Measurements from ENCODE around the gene DTX4.

DTX4 gene

GRCh38 chr11:59193587-59194130 is 21.7 kb downstream of the DTX4 start:
- DNase-seq, result no peak

- DNase-seq, result no peak
These were observed 23.7 kb downstream of the DTX4 start for GRCh38 chr11:59195586-59195985.

GRCh38 chr11:59196777-59197176 is 24.8 kb downstream of the DTX4 start:
- no peak for DNase-seq

GRCh38 chr11:59197991-59198390 is 26.1 kb downstream of the DTX4 start:
- DNase-seq, result no peak

- no peak for DNase-seq
These were observed 26.8 kb downstream of the DTX4 start for GRCh38 chr11:59198726-59199125.

GRCh38 chr11:59199546-59200422 is 27.9 kb downstream of the DTX4 start:
- DNase-seq, result no peak

- DNase-seq, result no peak
These were observed 28.5 kb downstream of the DTX4 start for GRCh38 chr11:59200423-59200746.

- no peak for DNase-seq
These were observed 29.4 kb downstream of the DTX4 start for GRCh38 chr11:59201353-59201752.

GRCh38 chr11:59204746-59205145 is 32.8 kb downstream of the DTX4 start:
- no peak for DNase-seq

GRCh38 chr11:59205648-59206047 is 33.7 kb downstream of the DTX4 start:
- no peak for DNase-seq

- DNase-seq, result no peak
These were observed 34.7 kb downstream of the DTX4 start for GRCh38 chr11:59206635-59207034.

GRCh38 chr11:59207988-59208451 is 36.1 kb downstream of the DTX4 start:
- no peak for DNase-seq

- no peak for DNase-seq
These were observed 37.0 kb downstream of the DTX4 start for GRCh38 chr11:59208956-59209355.

- no peak for DNase-seq
These were observed 40.3 kb downstream of the DTX4 start for GRCh38 chr11:59212222-59212621.

GRCh38 chr11:59212744-59213631 is 41.1 kb downstream of the DTX4 start, which contains the start of gene MPEG1:
MPEG1 (minus strand) TSS chr11:59212927; CDS start chr11:59212865, 62 bp downstream.
- no peak for DNase-seq

GRCh38 chr11:59214141-59214893 is 42.4 kb downstream of the DTX4 start:
- DNase-seq, result no peak

GRCh38 chr11:59216641-59217564 is 45.0 kb downstream of the DTX4 start:
- no peak for DNase-seq

GRCh38 chr11:59218319-59218718 is 46.4 kb downstream of the DTX4 start:
- DNase-seq, result no peak

- no peak for DNase-seq
These were observed 47.0 kb downstream of the DTX4 start for GRCh38 chr11:59218893-59219292.

- no peak for DNase-seq
These were observed 47.9 kb downstream of the DTX4 start for GRCh38 chr11:59219836-59220235.

GRCh38 chr11:59221441-59221840 is 49.5 kb downstream of the DTX4 start:
- DNase-seq, result no peak

Measured in NCI-H524 treated with DMSO at 0.1 percent for 48 hours (cell line).